Measurements from ENCODE around the gene FARP2. TPM values are rescaled to one million over a fixed set of nuclear protein-coding genes. Genes with fewer than 3 reads are reported as not detected.

FARP2 gene
- total and polyA plus RNA-seq, 2 experiments from 2014 or later = 16.0 to 22.6 TPM

GRCh38 chr2:241373446-241373845 lies 17.4 kb downstream of the FARP2 start:
- Histone ChIP-seq H3K4me2 (no peak overlapping the region), H3K4me1 (ENCODE audit: insufficient read depth) (no peaks in the 10 kb centered on the region), H2AFZ (no peak overlapping the region), H4K20me1 (replicated peaks; ENCODE audit: insufficient read depth) (peaks cover 24% of the 10 kb centered on the region), H3K27ac (ENCODE audit: low read depth) (no peak overlapping the region), H3K36me3 (ENCODE audit: insufficient read depth) (peaks cover 7% of the 10 kb centered on the region; the same call in 1 of the 2 replicates), H3K9me2 (ENCODE audit: insufficient read depth) (no peaks in the 10 kb centered on the region), H3F3A (replicated peaks; ENCODE audit: low read depth) (no peaks in the 10 kb centered on the region), H3K4me3 (no peak overlapping the region), H3K79me2 (replicated peaks; ENCODE audit: insufficient read depth) (peaks cover 30% of the 10 kb centered on the region), H3K27me3 (ENCODE audit: insufficient read depth) (no peaks in the 10 kb centered on the region)
- TF ChIP-seq CREB1 (CRISPR knock-in tag; IDR thresholded peaks at IDR 0.05; ENCODE audit: low read depth) (no peak), ETS1 (IDR thresholded peaks at IDR 0.05) (no peak), REST (IDR thresholded peaks at IDR 0.05; ENCODE audit: unreplicated experiment) (no peak), ZNF114 (CRISPR knock-in tag; IDR thresholded peaks at IDR 0.05) (no peak), NANOG (IDR thresholded peaks at IDR 0.05; ENCODE audit: borderline replicate concordance) (no peak), ZNF331 (CRISPR knock-in tag; IDR thresholded peaks at IDR 0.05; ENCODE audit: low read depth) (no peak), ZNF462 (CRISPR knock-in tag; IDR thresholded peaks at IDR 0.05) (no peak), JUNB (IDR thresholded peaks at IDR 0.05; ENCODE audit: unreplicated experiment) (no peak), POLR2AphosphoS5 (IDR thresholded peaks at IDR 0.05; ENCODE audit: low read depth) (no peak), STAT1 (IDR thresholded peaks at IDR 0.05; ENCODE audit: unreplicated experiment) (no peak), EZH2 (IDR thresholded peaks at IDR 0.05; ENCODE audit: low read depth, unreplicated experiment) (no peak), EZH2phosphoT487 (IDR thresholded peaks at IDR 0.05; ENCODE audit: unreplicated experiment) (no peak), CTCF (conservative IDR thresholded peaks at IDR 0.05; ENCODE audit: low read depth in 2 of 2) (no peak)
- 0 out of 3 replicates have a peak, but pooled peaks cover 4% of the 10 kb centered on the region for H3K4me1 Mint-ChIP-seq
- no peak for DNase-seq (ENCODE audit: low spot score)
- no peak overlapping the region for H3K4me3 Mint-ChIP-seq
- peaks cover 11% of the 10 kb centered on the region; the same call in 2 of the 3 replicates for H3K36me3 Mint-ChIP-seq (ENCODE audit: low read depth)
- peaks cover 7% of the 10 kb centered on the region for H3K27me3 Mint-ChIP-seq (ENCODE audit: insufficient read depth, low read depth, poor library complexity)
- no peak for ATAC-seq
- no peaks in the 10 kb centered on the region for H3K9me3 Mint-ChIP-seq
- no peak overlapping the region for H3K27ac Mint-ChIP-seq

All from GM23338 (cell line).